Measurements from ENCODE around the gene PDZD8.

DNA sequence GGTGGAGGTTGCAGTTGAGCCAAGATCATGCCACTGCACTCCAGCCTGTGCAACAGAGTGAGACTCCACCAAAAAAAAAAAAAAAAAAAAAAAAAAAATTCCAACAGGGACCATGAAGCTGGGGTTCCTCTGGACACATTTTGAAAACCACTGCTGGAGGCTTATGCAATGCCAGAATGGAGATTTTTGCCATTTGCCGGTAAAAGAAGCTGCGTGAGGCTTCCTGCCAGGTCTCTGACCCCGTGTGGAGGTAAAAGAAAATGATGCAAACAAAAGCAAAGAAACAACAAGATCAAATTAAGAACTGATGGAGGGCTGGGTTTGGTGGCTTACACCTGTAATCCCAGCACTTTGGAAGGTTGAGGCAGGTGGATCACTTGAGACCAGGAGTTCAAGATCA lies 30.5 kb upstream of the PDZD8 start:
- TF ChIP-seq CTCF (conservative IDR thresholded peaks at IDR 0.05) (no peak), EZH2 (IDR thresholded peaks at IDR 0.05; ENCODE audit: low read depth) (no peak)
